ENCODE data around the gene MTAP.

The MTAP gene

GRCh38 chr9:21966140-21966851, 163.9 kb downstream of the MTAP start:
- in situ Hi-C loops (cut with MboI; ENCODE audit: low sequenced_read_pairs), result no loop called here

- in situ Hi-C loops (cut with MboI; ENCODE audit: low sequenced_read_pairs), result no loop called here
Measured at GRCh38 chr9:21967169-21967568, 164.7 kb downstream of the MTAP start.

- in situ Hi-C loops (cut with MboI; ENCODE audit: low sequenced_read_pairs), result no loop called here
Measured at GRCh38 chr9:21967702-21968101, 165.3 kb downstream of the MTAP start.

GRCh38 chr9:21968331-21969010, 166.0 kb downstream of the MTAP start:
- in situ Hi-C loops (cut with MboI; ENCODE audit: low sequenced_read_pairs), result no loop called here

GRCh38 chr9:21969011-21969940, 166.8 kb downstream of the MTAP start:
- in situ Hi-C loops (cut with MboI; ENCODE audit: low sequenced_read_pairs), result no loop called here

- in situ Hi-C loops (cut with MboI; ENCODE audit: low sequenced_read_pairs), result no loop called here
Measured at GRCh38 chr9:21969951-21970799, 167.7 kb downstream of the MTAP start.

- in situ Hi-C loops (cut with MboI; ENCODE audit: low sequenced_read_pairs), result no loop called here
Measured at GRCh38 chr9:21970800-21971640, 168.6 kb downstream of the MTAP start.

GRCh38 chr9:21972361-21972760, 169.9 kb downstream of the MTAP start:
- in situ Hi-C loops (cut with MboI; ENCODE audit: low sequenced_read_pairs), result no loop called here

- in situ Hi-C loops (cut with MboI; ENCODE audit: low sequenced_read_pairs), result no loop called here
Measured at GRCh38 chr9:21974343-21974721, 171.9 kb downstream of the MTAP start.

GRCh38 chr9:21974722-21975409, 172.4 kb downstream of the MTAP start:
- in situ Hi-C loops (cut with MboI; ENCODE audit: low sequenced_read_pairs), result no loop called here

GRCh38 chr9:21976334-21976875, 174.0 kb downstream of the MTAP start:
- in situ Hi-C loops (cut with MboI; ENCODE audit: low sequenced_read_pairs), result no loop called here

- in situ Hi-C loops (cut with MboI; ENCODE audit: low sequenced_read_pairs), result no loop called here
Measured at GRCh38 chr9:21982391-21982790, 180.0 kb downstream of the MTAP start.

- in situ Hi-C loops (cut with MboI; ENCODE audit: low sequenced_read_pairs), result no loop called here
Measured at GRCh38 chr9:21982861-21983560, 180.6 kb downstream of the MTAP start.

GRCh38 chr9:21983561-21983935, 181.1 kb downstream of the MTAP start:
- in situ Hi-C loops (cut with MboI; ENCODE audit: low sequenced_read_pairs), result no loop called here

- in situ Hi-C loops (cut with MboI; ENCODE audit: low sequenced_read_pairs), result no loop called here
Measured at GRCh38 chr9:21984101-21984500, 181.7 kb downstream of the MTAP start.

GRCh38 chr9:21985964-21986667, 183.7 kb downstream of the MTAP start:
- in situ Hi-C loops (cut with MboI; ENCODE audit: low sequenced_read_pairs), result no loop called here

All from HL-60/S4 (cell line).